ENCODE results near the gene MRGPRX2. TPM values are rescaled to one million over a fixed set of nuclear protein-coding genes. Genes with fewer than 3 reads are reported as not detected.

Gene MRGPRX2
- total and polyA plus RNA-seq, 2 experiments from 2014 or later: not detected

- TF ChIP-seq EZH2phosphoT487 (IDR thresholded peaks at IDR 0.05; ENCODE audit: unreplicated experiment): no peak
- no peak for TF ChIP-seq CREB1 (CRISPR knock-in tag; IDR thresholded peaks at IDR 0.05; ENCODE audit: low read depth)
- TF ChIP-seq ZNF331 (CRISPR knock-in tag; IDR thresholded peaks at IDR 0.05; ENCODE audit: low read depth): no peak
- TF ChIP-seq, protein P1, sequence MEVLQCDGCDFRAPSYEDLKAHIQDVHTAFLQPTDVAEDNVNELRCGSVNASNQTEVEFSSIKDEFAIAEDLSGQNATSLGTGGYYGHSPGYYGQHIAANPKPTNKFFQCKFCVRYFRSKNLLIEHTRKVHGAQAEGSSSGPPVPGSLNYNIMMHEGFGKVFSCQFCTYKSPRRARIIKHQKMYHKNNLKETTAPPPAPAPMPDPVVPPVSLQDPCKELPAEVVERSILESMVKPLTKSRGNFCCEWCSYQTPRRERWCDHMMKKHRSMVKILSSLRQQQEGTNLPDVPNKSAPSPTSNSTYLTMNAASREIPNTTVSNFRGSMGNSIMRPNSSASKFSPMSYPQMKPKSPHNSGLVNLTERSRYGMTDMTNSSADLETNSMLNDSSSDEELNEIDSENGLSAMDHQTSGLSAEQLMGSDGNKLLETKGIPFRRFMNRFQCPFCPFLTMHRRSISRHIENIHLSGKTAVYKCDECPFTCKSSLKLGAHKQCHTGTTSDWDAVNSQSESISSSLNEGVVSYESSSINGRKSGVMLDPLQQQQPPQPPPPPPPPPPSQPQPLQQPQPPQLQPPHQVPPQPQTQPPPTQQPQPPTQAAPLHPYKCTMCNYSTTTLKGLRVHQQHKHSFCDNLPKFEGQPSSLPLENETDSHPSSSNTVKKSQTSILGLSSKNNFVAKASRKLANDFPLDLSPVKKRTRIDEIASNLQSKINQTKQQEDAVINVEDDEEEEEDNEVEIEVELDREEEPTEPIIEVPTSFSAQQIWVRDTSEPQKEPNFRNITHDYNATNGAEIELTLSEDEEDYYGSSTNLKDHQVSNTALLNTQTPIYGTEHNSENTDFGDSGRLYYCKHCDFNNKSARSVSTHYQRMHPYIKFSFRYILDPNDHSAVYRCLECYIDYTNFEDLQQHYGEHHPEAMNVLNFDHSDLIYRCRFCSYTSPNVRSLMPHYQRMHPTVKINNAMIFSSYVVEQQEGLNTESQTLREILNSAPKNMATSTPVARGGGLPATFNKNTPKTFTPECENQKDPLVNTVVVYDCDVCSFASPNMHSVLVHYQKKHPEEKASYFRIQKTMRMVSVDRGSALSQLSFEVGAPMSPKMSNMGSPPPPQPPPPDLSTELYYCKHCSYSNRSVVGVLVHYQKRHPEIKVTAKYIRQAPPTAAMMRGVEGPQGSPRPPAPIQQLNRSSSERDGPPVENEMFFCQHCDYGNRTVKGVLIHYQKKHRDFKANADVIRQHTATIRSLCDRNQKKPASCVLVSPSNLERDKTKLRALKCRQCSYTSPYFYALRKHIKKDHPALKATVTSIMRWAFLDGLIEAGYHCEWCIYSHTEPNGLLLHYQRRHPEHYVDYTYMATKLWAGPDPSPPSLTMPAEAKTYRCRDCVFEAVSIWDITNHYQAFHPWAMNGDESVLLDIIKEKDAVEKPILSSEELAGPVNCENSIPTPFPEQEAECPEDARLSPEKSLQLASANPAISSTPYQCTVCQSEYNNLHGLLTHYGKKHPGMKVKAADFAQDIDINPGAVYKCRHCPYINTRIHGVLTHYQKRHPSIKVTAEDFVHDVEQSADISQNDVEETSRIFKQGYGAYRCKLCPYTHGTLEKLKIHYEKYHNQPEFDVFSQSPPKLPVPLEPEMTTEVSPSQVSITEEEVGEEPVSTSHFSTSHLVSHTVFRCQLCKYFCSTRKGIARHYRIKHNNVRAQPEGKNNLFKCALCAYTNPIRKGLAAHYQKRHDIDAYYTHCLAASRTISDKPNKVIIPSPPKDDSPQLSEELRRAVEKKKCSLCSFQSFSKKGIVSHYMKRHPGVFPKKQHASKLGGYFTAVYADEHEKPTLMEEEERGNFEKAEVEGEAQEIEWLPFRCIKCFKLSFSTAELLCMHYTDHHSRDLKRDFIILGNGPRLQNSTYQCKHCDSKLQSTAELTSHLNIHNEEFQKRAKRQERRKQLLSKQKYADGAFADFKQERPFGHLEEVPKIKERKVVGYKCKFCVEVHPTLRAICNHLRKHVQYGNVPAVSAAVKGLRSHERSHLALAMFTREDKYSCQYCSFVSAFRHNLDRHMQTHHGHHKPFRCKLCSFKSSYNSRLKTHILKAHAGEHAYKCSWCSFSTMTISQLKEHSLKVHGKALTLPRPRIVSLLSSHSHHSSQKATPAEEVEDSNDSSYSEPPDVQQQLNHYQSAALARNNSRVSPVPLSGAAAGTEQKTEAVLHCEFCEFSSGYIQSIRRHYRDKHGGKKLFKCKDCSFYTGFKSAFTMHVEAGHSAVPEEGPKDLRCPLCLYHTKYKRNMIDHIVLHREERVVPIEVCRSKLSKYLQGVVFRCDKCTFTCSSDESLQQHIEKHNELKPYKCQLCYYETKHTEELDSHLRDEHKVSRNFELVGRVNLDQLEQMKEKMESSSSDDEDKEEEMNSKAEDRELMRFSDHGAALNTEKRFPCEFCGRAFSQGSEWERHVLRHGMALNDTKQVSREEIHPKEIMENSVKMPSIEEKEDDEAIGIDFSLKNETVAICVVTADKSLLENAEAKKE (CRISPR knock-in tag; IDR thresholded peaks at IDR 0.05): no peak
- no peak for TF ChIP-seq NANOG (IDR thresholded peaks at IDR 0.05; ENCODE audit: borderline replicate concordance)
Observed at GRCh38 chr11:19094859-19095258, 34.3 kb upstream of the MRGPRX2 start (continued).

DNA sequence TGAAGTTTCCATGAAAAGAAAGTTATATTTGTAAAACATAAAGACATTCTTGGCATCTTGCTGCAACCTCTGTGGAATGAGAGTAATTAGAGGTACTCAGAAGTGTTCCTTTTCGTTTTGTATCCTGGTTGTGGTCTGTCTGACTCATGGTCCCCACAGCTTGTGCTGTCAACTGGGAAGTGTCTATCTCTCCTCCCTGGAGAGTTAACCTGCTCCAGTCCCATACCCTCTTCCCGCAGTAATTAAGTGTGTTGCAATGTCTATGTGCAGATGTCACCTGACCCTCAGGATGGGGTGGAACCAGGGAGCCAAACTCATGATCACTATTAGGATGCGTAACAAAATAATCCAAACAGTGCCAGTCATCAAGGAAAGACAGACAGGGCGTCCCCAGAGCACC, 33.5 kb upstream of the MRGPRX2 start:
- Histone ChIP-seq H3K9me2 (ENCODE audit: insufficient read depth) (peaks cover 3% of the 10 kb centered on the region; the same call in 1 of the 2 replicates), H2AFZ (no peak overlapping the region), H3K27ac (ENCODE audit: low read depth) (no peak overlapping the region), H3K36me3 (ENCODE audit: insufficient read depth) (no peaks in the 10 kb centered on the region; the same call in 1 of the 2 replicates), H3K4me2 (no peak overlapping the region), H3K4me1 (ENCODE audit: insufficient read depth) (no peaks in the 10 kb centered on the region), H3K79me2 (replicated peaks; ENCODE audit: insufficient read depth) (no peaks in the 10 kb centered on the region), H3F3A (replicated peaks; ENCODE audit: low read depth) (no peaks in the 10 kb centered on the region), H4K20me1 (replicated peaks; ENCODE audit: insufficient read depth) (no peaks in the 10 kb centered on the region), H3K27me3 (ENCODE audit: insufficient read depth) (no peaks in the 10 kb centered on the region), H3K4me3 (no peak overlapping the region)
- no peaks in the 10 kb centered on the region for H3K36me3 Mint-ChIP-seq (ENCODE audit: low read depth)
- H3K4me1 Mint-ChIP-seq: no peaks in the 10 kb centered on the region
- ATAC-seq: no peak
- H3K4me3 Mint-ChIP-seq: no peak overlapping the region
- no peak for DNase-seq (ENCODE audit: low spot score)
- no peak overlapping the region for H3K27ac Mint-ChIP-seq
- peaks cover 2% of the 10 kb centered on the region for H3K27me3 Mint-ChIP-seq (ENCODE audit: insufficient read depth, low read depth, poor library complexity)
- H3K9me3 Mint-ChIP-seq: no peaks in the 10 kb centered on the region
- TF ChIP-seq POLR2AphosphoS5 (IDR thresholded peaks at IDR 0.05; ENCODE audit: low read depth) (no peak), NANOG (IDR thresholded peaks at IDR 0.05; ENCODE audit: borderline replicate concordance) (no peak), EZH2 (IDR thresholded peaks at IDR 0.05; ENCODE audit: low read depth, unreplicated experiment) (no peak), JUNB (IDR thresholded peaks at IDR 0.05; ENCODE audit: unreplicated experiment) (no peak), EZH2phosphoT487 (IDR thresholded peaks at IDR 0.05; ENCODE audit: unreplicated experiment) (no peak)
- TF ChIP-seq, protein P1 (CRISPR knock-in tag; IDR thresholded peaks at IDR 0.05): no peak
